ENCODE results near the gene HEXIM2.

DNA sequence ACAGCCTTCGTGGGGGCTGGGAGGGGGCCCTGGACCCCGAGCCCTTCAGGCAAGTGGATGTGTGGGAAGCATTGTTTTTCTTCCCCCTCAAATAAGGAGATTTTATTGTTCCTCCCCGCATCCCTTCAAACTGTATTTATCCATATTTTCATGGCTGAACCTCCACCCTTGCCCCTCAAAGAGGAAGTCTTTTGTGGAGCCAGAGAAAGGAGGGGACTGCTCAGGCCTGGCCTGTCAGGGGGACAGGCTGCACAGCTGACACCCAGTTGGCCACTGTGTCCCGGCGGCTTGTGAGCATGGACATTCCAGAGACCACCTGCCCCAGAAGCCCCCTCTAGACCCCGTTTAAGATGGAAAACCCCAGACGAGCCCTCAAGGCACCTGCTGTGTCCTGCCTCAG is 15.9 kb downstream of the HEXIM2 start:
- TF ChIP-seq, protein P1, sequence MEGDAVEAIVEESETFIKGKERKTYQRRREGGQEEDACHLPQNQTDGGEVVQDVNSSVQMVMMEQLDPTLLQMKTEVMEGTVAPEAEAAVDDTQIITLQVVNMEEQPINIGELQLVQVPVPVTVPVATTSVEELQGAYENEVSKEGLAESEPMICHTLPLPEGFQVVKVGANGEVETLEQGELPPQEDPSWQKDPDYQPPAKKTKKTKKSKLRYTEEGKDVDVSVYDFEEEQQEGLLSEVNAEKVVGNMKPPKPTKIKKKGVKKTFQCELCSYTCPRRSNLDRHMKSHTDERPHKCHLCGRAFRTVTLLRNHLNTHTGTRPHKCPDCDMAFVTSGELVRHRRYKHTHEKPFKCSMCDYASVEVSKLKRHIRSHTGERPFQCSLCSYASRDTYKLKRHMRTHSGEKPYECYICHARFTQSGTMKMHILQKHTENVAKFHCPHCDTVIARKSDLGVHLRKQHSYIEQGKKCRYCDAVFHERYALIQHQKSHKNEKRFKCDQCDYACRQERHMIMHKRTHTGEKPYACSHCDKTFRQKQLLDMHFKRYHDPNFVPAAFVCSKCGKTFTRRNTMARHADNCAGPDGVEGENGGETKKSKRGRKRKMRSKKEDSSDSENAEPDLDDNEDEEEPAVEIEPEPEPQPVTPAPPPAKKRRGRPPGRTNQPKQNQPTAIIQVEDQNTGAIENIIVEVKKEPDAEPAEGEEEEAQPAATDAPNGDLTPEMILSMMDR (IDR thresholded peaks at IDR 0.05), result no peak
- TF ChIP-seq EP300 (IDR thresholded peaks at IDR 0.05) (no peak), POLR2A (IDR thresholded peaks at IDR 0.05) (no peak)
